Keratinocyte (primary cell): ENCODE data around the gene HPS4.
A peak's percentile ranks its signal among the peaks of the same experiment; 100 is the strongest.

ENCODE experiments used
- CTCF ChIP-seq, 3 experiments: IDR thresholded peaks in 1 of 3; conservative IDR thresholded peaks in 1 of 3; optimal IDR thresholded peaks in 1 of 3; 2 replicates in 2 of 3; 3 replicates in 1 of 3; pipeline versions ENCODE3 to v1.5.1; 2011; ENCODE audit warnings: low read length in 3 of 3, mild to moderate bottlenecking in 3 of 3, moderate library complexity in 2 of 3, control low read depth in 1 of 3, inconsistent platforms in 1 of 3; ENCODE audit not compliant: insufficient read depth in 2 of 3; ENCODE audit errors: extremely low read depth in 1 of 3
- EZH2 ChIP-seq: IDR thresholded peaks from one replicate; pipeline ENCODE4 v1.6.1; 2012; ENCODE audit warnings: inconsistent platforms, mild to moderate bottlenecking, low read length, moderate library complexity

- TF ChIP-seq CTCF (optimal IDR thresholded peaks at IDR 0.05 in 1 of 3, IDR thresholded peaks at IDR 0.05 in 1 of 3, conservative IDR thresholded peaks at IDR 0.05 in 1 of 3; ENCODE audit: extremely low read depth in 1 of 3, insufficient read depth in 2 of 3, low read length in 3 of 3) (peak; percentile 58 to 80 (median 63)), EZH2 (no peak)
Observed at GRCh38 chr22:26502688-26503561, 19.3 kb upstream of the HPS4 start.
